Glutamatergic neuron (in vitro differentiated cells): ENCODE data around the gene AOAH. TPM values are rescaled to one million over a fixed set of nuclear protein-coding genes. Genes with fewer than 3 reads are reported as not detected.

Experiments used
- DNase-seq: peaks from one replicate; pipeline ENCODE4 v3.0.0; 2022
- H3K27ac Mint-ChIP-seq: one replicate; pipeline ENCODE4 v1.8.0; 2020; ENCODE audit warnings: mild to moderate bottlenecking, mixed read lengths, inconsistent platforms; ENCODE audit not compliant: unreplicated experiment
- H3K27me3 Mint-ChIP-seq: one replicate; pipeline ENCODE4 v1.8.0; 2020; ENCODE audit warnings: mild to moderate bottlenecking, moderate library complexity, mixed read lengths, inconsistent platforms; ENCODE audit not compliant: unreplicated experiment
- H3K36me3 Mint-ChIP-seq: one replicate; pipeline ENCODE4 v1.8.0; 2020; ENCODE audit warnings: mild to moderate bottlenecking, mixed read lengths, inconsistent platforms; ENCODE audit not compliant: unreplicated experiment
- H3K4me1 Mint-ChIP-seq: one replicate; pipeline ENCODE4 v1.8.0; 2020; ENCODE audit warnings: mild to moderate bottlenecking, low read depth, mixed read lengths, inconsistent platforms; ENCODE audit not compliant: unreplicated experiment
- H3K4me3 Mint-ChIP-seq: one replicate; pipeline ENCODE4 v1.8.0; 2020; ENCODE audit warnings: mild to moderate bottlenecking, mixed read lengths, inconsistent platforms; ENCODE audit not compliant: unreplicated experiment
- H3K9me3 Mint-ChIP-seq: one replicate; pipeline ENCODE4 v1.8.0; 2020; ENCODE audit warnings: mild to moderate bottlenecking, moderate library complexity, mixed read lengths, inconsistent platforms; ENCODE audit not compliant: unreplicated experiment
- CTCF ChIP-seq: fragments of 200-600 bp; sonication (generic); IDR thresholded peaks from one replicate; pipeline ENCODE4 v1.5.0; 2021; ENCODE audit not compliant: partially characterized antibody, unreplicated experiment
- total RNA-seq: library from RNA; stranded (reverse); fragmentation: NEBNext Ultra II Directional; extraction: Animal tissue kit (Norgen Biotek cat#: 25700); gene quantifications from one replicate; pipeline ENCODE4 v1.2.1, GENCODE V29; 2021; ENCODE audit not compliant: unreplicated experiment

The AOAH gene
- total RNA-seq, 1 donor from 2014 or later, result not detected

GRCh38 chr7:36746347-36746746, 22.1 kb upstream of the AOAH start:
- H3K27ac Mint-ChIP-seq, result no peak overlapping the region
- no peak for DNase-seq

GRCh38 chr7:36742911-36743775, 18.8 kb upstream of the AOAH start:
- Mint-ChIP-seq H3K27me3 (peaks cover 5% of the 10 kb centered on the region), H3K4me1 (no peaks in the 10 kb centered on the region), H3K4me3 (no peak overlapping the region), H3K36me3 (no peaks in the 10 kb centered on the region), H3K9me3 (peaks cover 2% of the 10 kb centered on the region), H3K27ac (no peak overlapping the region)
- no peak for DNase-seq
- TF ChIP-seq CTCF, result no peak

More at GRCh38 chr7:36746347-36746746, 22.1 kb upstream of the AOAH start:
- Mint-ChIP-seq H3K27me3 (peaks cover 2% of the 10 kb centered on the region), H3K36me3 (no peaks in the 10 kb centered on the region), H3K4me1 (no peaks in the 10 kb centered on the region), H3K9me3 (peaks cover 4% of the 10 kb centered on the region), H3K4me3 (no peak overlapping the region)
- no peak for TF ChIP-seq CTCF

GRCh38 chr7:36741866-36742265, 17.6 kb upstream of the AOAH start:
- no peaks in the 10 kb centered on the region for H3K4me1 Mint-ChIP-seq
- TF ChIP-seq CTCF, result no peak
- no peaks in the 10 kb centered on the region for H3K36me3 Mint-ChIP-seq
- no peak overlapping the region for H3K4me3 Mint-ChIP-seq
- no peak overlapping the region for H3K27ac Mint-ChIP-seq
- no peaks in the 10 kb centered on the region for H3K9me3 Mint-ChIP-seq
- peaks cover 3% of the 10 kb centered on the region for H3K27me3 Mint-ChIP-seq
- no peak for DNase-seq

- Mint-ChIP-seq H3K4me1 (no peaks in the 10 kb centered on the region), H3K4me3 (no peak overlapping the region), H3K9me3 (no peaks in the 10 kb centered on the region), H3K36me3 (no peaks in the 10 kb centered on the region), H3K27me3 (peaks cover 3% of the 10 kb centered on the region), H3K27ac (no peak overlapping the region)
- no peak for TF ChIP-seq CTCF
- no peak for DNase-seq
These were observed 15.1 kb upstream of the AOAH start for GRCh38 chr7:36739351-36739750.

GRCh38 chr7:36736899-36737211, 12.6 kb upstream of the AOAH start:
- no peak for TF ChIP-seq CTCF
- Mint-ChIP-seq H3K4me1 (no peaks in the 10 kb centered on the region), H3K4me3 (no peak overlapping the region), H3K9me3 (no peaks in the 10 kb centered on the region), H3K27ac (no peak overlapping the region), H3K27me3 (peaks cover 3% of the 10 kb centered on the region), H3K36me3 (no peaks in the 10 kb centered on the region)
- no peak for DNase-seq
